Peyer's patch (tissue), 4 donors: Measurements from ENCODE around the gene UBE2H.

Experiments used
- POLR2A ChIP-seq, 2 donors: fragments of 450-650 bp; IDR thresholded peaks; one replicate each; pipeline ENCODE4 v1.5.1; 2017; ENCODE audit warnings: antibody characterized with exemption in 2 of 2, mild to moderate bottlenecking in 2 of 2, moderate library complexity in 2 of 2
- TF ChIP-seq, protein P1 (sequence below), 6 experiments: fragments of 450-650 bp in 4 of 6; fragments of 200-600 bp in 2 of 6; sonication (generic) in 1 of 6; IDR thresholded peaks; one replicate each; pipeline ENCODE4 v1.5.1; 2017 to 2019; ENCODE audit warnings: antibody characterized with exemption in 6 of 6, mild to moderate bottlenecking in 3 of 6, moderate library complexity in 1 of 6

DNA sequence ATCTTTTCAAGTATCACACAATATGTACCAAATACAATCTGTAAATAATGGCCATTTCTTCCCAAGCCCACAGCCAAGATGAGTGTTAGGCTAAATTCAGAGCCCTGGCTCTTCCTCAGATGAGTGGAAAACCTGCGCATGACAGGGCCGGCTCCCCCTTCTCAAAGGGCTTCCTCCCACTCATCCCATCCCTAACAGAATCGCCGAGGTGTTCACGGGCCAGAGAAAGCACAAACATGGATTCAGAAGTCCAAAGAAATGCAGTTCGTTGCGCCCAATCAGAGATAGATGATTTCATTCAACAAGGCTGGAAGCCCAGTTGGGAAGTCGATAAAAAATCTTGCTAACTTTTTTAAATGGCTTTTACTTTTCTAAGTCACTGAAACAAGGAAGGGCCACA lies 121.8 kb downstream of the UBE2H start:
- TF ChIP-seq, protein P1, sequence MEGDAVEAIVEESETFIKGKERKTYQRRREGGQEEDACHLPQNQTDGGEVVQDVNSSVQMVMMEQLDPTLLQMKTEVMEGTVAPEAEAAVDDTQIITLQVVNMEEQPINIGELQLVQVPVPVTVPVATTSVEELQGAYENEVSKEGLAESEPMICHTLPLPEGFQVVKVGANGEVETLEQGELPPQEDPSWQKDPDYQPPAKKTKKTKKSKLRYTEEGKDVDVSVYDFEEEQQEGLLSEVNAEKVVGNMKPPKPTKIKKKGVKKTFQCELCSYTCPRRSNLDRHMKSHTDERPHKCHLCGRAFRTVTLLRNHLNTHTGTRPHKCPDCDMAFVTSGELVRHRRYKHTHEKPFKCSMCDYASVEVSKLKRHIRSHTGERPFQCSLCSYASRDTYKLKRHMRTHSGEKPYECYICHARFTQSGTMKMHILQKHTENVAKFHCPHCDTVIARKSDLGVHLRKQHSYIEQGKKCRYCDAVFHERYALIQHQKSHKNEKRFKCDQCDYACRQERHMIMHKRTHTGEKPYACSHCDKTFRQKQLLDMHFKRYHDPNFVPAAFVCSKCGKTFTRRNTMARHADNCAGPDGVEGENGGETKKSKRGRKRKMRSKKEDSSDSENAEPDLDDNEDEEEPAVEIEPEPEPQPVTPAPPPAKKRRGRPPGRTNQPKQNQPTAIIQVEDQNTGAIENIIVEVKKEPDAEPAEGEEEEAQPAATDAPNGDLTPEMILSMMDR (IDR thresholded peaks at IDR 0.05) = no peak
- TF ChIP-seq POLR2A (IDR thresholded peaks at IDR 0.05) = no peak
